SKM-1 (cell line): Measurements from ENCODE around the gene TENM4.

Experiments
- DNase-seq: peaks from one replicate; lab custom pipeline; 2025; ENCODE audit not compliant: unreplicated experiment; lab: John Stamatoyannopoulos, UW

TENM4 gene

GRCh38 chr11:78772186-78772585, 668.6 kb downstream of the TENM4 start:
- DNase-seq: no peak

DNA sequence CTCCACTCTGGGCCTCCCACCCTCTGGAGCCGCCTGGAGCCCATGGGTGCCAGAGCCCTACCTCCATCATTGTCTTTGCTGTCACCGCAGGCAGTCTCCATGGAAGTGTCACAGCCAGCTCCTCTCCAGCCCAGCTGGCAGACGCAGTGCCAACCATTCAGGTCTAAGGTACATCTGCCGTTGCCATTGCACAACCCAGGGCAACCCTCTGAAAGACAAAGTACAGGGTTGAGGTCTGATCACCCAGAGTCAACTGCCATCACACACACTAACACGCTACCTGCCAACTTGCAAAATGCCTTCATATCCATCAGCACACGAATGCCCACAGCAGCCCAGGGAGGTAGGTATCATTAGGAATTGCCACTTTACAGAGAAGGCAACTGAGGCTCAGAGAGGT, 669.9 kb downstream of the TENM4 start:
- no peak for DNase-seq

GRCh38 chr11:78768971-78769370, 671.9 kb downstream of the TENM4 start:
- DNase-seq: no peak

- no peak for DNase-seq
These were observed 672.5 kb downstream of the TENM4 start for GRCh38 chr11:78768345-78768744.

GRCh38 chr11:78767027-78767932, 673.5 kb downstream of the TENM4 start:
- no peak for DNase-seq

GRCh38 chr11:78764946-78765345, 675.9 kb downstream of the TENM4 start:
- no peak for DNase-seq

- DNase-seq: no peak
These were observed 677.2 kb downstream of the TENM4 start for GRCh38 chr11:78763664-78764063.

DNA sequence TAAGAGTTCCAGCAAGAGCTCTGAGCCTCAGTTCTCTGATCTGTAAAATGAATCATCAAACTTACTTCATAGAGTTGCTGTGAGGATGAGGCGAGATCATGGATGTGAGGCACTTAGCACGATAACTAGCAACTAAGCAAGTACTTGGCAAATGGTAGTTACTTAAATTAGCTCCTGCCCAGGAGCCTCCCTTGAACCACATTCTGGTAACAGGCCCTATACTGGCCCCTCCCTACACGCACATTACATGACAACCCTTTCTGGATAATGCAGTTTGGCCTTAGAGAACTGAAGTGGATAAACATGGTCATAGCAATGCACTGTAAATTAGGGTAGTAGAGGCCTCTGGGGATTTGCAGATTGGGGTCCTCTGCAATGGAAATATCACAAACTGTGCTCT, 678.7 kb downstream of the TENM4 start:
- no peak for DNase-seq

DNA sequence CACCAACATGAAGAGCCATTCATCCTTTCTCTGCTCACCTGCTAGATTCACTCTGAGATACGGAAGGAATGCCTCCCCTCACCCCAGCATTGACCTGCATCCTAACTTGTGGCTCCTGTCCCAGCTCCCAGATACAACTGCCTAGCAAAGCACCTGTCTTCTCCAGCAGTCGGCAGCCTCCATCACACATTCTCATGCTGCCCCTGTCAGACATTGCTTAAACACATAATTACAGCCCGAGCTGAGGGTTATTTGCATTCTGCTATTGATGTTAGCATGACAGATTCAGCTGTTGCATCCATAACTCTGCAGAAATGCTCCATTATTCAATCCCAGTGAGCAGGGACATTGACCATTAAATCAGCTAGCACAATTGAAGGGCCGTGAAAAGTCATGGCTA, 681.8 kb downstream of the TENM4 start:
- DNase-seq: no peak

- DNase-seq: no peak
These were observed 687.5 kb downstream of the TENM4 start for GRCh38 chr11:78753297-78753696.

DNA sequence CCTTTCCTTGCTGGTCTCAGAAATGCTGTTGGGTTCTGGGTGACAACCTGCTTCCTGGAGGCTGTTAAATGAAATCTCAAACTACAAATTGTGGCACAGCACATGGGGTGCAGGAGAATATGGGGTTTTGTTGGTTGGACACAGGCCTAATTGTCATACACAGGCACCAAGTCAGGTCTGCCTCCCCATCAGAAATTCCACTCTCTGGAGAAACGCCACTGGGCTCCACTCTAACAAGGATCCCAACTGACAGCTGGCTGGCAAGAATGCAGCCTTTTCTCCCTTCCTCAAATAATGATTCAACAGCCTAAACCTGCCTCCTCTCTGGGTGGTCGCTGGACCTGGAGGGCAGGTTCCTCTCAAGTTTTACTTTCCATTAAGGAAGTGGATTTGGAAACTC, 688.3 kb downstream of the TENM4 start:
- no peak for DNase-seq

DNA sequence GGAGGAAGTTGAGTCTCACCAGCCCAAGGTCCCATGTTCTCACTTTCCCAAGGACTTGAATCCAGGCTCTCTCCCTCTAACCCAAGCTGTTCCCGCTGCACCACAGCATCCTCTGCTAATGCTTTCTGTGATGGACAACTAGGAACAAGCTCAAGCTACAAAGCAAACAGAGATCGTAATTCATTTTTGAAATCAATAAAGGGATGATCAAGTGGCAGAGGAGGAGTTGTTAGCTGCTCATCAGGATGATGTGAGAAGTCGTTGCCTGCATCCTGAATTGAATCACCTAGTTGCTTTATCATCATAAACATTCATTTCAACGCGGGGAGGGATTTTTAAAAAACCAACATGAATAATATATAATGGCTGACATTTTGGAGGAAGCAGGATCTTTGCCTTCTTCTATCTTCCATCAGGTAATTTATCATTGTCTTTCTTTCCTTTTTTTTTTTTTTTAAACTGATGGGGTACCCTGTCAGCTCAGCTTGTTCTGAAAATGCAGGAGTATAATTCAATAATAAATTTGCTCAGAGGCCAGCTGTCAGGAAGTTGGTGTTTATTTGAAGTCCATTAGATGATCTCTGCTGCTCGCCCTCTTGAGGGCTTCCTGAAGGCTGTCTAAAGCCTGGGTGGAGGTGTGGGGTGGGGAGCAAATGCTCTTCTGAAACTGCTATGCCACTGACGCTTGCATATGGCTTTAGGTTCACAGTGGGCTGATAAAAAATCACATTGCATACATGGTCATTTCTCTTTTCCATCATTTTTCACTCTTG, 691.7 kb downstream of the TENM4 start:
- no peak for DNase-seq

- no peak for DNase-seq
These were observed 695.9 kb downstream of the TENM4 start for GRCh38 chr11:78744949-78745348.

DNA sequence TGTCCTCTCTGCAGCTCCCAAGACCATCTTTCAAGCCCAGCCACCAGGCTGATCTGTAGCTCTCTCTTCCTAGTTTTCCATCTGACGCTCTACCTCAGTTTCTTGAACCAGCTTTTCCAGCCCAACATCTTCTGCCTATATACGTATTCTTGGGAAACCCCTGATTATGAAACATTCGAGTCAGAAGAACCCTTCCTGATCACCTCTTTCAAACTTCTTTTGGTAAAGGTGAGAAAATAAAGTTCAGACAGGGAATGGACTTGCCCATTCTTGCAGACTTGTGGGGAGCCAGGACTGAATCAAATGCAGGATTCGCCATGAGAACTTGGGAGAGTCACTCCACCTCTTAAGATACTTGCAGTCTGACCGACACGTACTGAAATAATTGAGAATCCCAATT, 696.6 kb downstream of the TENM4 start:
- no peak for DNase-seq

- no peak for DNase-seq
These were observed 698.4 kb downstream of the TENM4 start for GRCh38 chr11:78742430-78742829.

GRCh38 chr11:78741741-78742140, 699.1 kb downstream of the TENM4 start:
- DNase-seq: no peak

- no peak for DNase-seq
These were observed 700.4 kb downstream of the TENM4 start for GRCh38 chr11:78740199-78741071.

- DNase-seq: no peak
These were observed 702.9 kb downstream of the TENM4 start for GRCh38 chr11:78737891-78738290.

GRCh38 chr11:78737301-78737700, 703.5 kb downstream of the TENM4 start:
- no peak for DNase-seq

DNA sequence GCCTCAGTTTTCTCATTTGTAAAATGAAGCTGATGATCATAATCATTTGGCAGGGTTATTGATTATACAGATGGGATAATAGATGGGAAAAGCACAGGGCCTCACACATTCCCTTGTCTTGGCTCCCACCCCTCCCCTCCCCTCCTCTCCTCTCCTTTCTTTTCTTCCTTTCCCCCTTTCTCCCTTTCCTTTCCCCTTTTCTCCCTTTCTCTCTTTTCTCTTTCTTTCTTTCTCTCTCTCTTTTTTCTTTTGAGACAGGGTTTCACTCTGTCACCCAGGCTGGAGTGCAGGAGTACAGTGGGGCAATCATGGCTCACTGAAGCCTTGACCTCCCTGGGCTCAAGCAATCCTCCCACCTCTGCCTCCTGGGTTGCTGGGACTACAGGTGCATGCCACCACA, 705.1 kb downstream of the TENM4 start:
- DNase-seq: no peak

DNA sequence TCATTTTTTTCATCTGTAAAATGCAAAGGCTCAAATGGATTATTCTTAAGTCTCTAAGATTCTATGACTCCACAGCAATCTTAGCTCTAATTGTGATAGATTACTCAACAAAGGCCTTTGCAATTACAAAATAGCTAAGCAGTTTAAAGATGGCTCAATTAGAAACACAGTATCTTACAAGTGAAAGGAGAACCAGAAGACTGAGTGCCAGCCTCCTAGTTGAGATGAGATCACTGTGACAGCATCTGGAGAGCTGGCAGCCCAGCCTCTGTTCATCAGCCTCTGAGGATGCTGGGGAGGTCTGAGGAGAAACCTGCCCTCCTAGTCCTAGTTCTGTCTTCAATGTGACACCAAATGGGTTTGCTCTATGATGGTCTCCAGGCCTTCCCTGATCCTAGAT, 707.8 kb downstream of the TENM4 start:
- no peak for DNase-seq
